HepG2 (cell line): ENCODE data around the gene KLF3. TPM values are rescaled to one million over a fixed set of nuclear protein-coding genes. Genes with fewer than 3 reads are reported as not detected.

Source experiments
- EHMT2 ChIP-seq: fragments of 200-600 bp; sonication (generic); IDR thresholded peaks from 2 replicates; pipeline ENCODE4 v1.7.0; 2017; ENCODE audit warnings: antibody characterized with exemption, low read depth, low read length, borderline replicate concordance
- HNF4G ChIP-seq, 2 experiments: sonication (generic) in 1 of 2; formaldehyde crosslinking in 1 of 2; IDR thresholded peaks; 2 replicates each; pipeline versions ENCODE4 v1.4.0 to v1.6.1; 2011 to 2020; ENCODE audit warnings: borderline replicate concordance in 2 of 2, low read depth in 2 of 2, mild to moderate bottlenecking in 2 of 2, low read length in 1 of 2, missing genetic modification reagents in 1 of 2, moderate library complexity in 1 of 2
- IRX3 ChIP-seq: sonication (generic); formaldehyde crosslinking; IDR thresholded peaks from 2 replicates; pipeline ENCODE4 v1.8.1; 2023; ENCODE audit warnings: mild to moderate bottlenecking, low read depth, missing genetic modification reagents, borderline replicate concordance
- MIER2 ChIP-seq: IDR thresholded peaks from 2 replicates; pipeline ENCODE4 v1.6.1; 2016; ENCODE audit warnings: missing biosample characterization, missing genetic modification reagents
- NAIF1 ChIP-seq: sonication (generic); formaldehyde crosslinking; IDR thresholded peaks from 2 replicates; pipeline ENCODE4 v1.5.0; 2020; ENCODE audit warnings: mild to moderate bottlenecking, missing genetic modification reagents, borderline replicate concordance
- PRPF4 ChIP-seq: fragments of 200-400 bp; formaldehyde crosslinking; IDR thresholded peaks from 2 replicates; pipeline ENCODE4 v1.6.1; 2016; ENCODE audit warnings: low read length, low read depth; ENCODE audit not compliant: poor library complexity, severe bottlenecking
- SIN3B ChIP-seq: fragments of 150-350 bp; IDR thresholded peaks from 2 replicates; pipeline ENCODE4 v1.6.1; 2014; ENCODE audit warnings: low read length
- TBX3 ChIP-seq: fragments of 450-650 bp; IDR thresholded peaks from 2 replicates; pipeline ENCODE4 v1.6.1; 2017; ENCODE audit warnings: antibody characterized with exemption, mild to moderate bottlenecking, inconsistent platforms, borderline replicate concordance
- TEAD3 ChIP-seq: optimal IDR thresholded peaks from 2 replicates; pipeline ENCODE3; 2016; ENCODE audit warnings: borderline replicate concordance
- THYN1 ChIP-seq: sonication (generic); formaldehyde crosslinking; IDR thresholded peaks from 2 replicates; pipeline ENCODE4 v1.8.1; 2023; ENCODE audit warnings: low read depth, mild to moderate bottlenecking, moderate library complexity, missing genetic modification reagents, borderline replicate concordance
- ZNF274 ChIP-seq: sonication (generic); formaldehyde crosslinking; IDR thresholded peaks from 2 replicates; pipeline ENCODE4 v1.5.1; 2020; ENCODE audit warnings: mild to moderate bottlenecking, missing genetic modification reagents
- ZNF280D ChIP-seq: sonication (generic); formaldehyde crosslinking; IDR thresholded peaks from 2 replicates; pipeline ENCODE4 v1.5.1; 2020; ENCODE audit warnings: mild to moderate bottlenecking, missing genetic modification reagents
- ZNF7 ChIP-seq: IDR thresholded peaks from 2 replicates; pipeline ENCODE4 v1.6.1; 2016; ENCODE audit warnings: missing biosample characterization, missing genetic modification reagents
- ZSCAN31 ChIP-seq: sonication (generic); formaldehyde crosslinking; IDR thresholded peaks from 2 replicates; pipeline ENCODE4 v1.5.0; 2020; ENCODE audit warnings: low read depth, mild to moderate bottlenecking, missing genetic modification reagents
- polyA plus RNA-seq, 8 experiments: library from polyadenylated mRNA; depleted of rRNA in 3 of 8; stranded (reverse) in 7 of 8; unstranded in 1 of 8; fragments of >200 nt; fragmentation: Illumina TruSeq in 4 of 8; extraction: Trizol in 4 of 8; gene quantifications; 2 replicates each; pipeline versions ENCODE4 v1.2.1 to v1.2.3, GENCODE V29; 2011 to 2016; ENCODE audit warnings: low read depth in 4 of 8, missing spikeins in 1 of 8, mixed read lengths in 1 of 8; ENCODE audit not compliant: insufficient read depth in 1 of 8
- total RNA-seq, 5 experiments: library from RNA; depleted of rRNA; stranded (reverse); fragments of >200 nt; fragmentation: Illumina TruSeq; extraction: Trizol; gene quantifications; 2 replicates each; pipeline ENCODE4 v1.2.3, GENCODE V29; 2016; ENCODE audit warnings: low read depth in 1 of 5
- TF ChIP-seq, protein P1 (sequence below): sonication (generic); formaldehyde crosslinking; IDR thresholded peaks from 2 replicates; pipeline ENCODE4 v1.5.0; 2020; ENCODE audit warnings: mild to moderate bottlenecking, missing genetic modification reagents, borderline replicate concordance
- TF ChIP-seq, protein P2 (sequence below): sonication (generic); formaldehyde crosslinking; IDR thresholded peaks from 2 replicates; pipeline ENCODE4 v1.4.0; 2020; ENCODE audit warnings: low read depth, missing genetic modification reagents

Gene KLF3
- total and polyA plus RNA-seq, 2 of the 13 experiments (the other 11 are each of a cell fraction or from before 2014, with no cell fraction given), result 29.1 to 37.8 TPM

- TF ChIP-seq NAIF1 (no peak), ZNF7 (no peak), PRPF4 (no peak), HNF4G (IDR thresholded peaks at IDR 0.05; ENCODE audit: borderline replicate concordance, low read depth, low read length) (0 out of 2 replicates have a peak, but pooled peaks have one; percentile 5), HNF4G (CRISPR knock-in tag; IDR thresholded peaks at IDR 0.05; ENCODE audit: borderline replicate concordance, low read depth) (no peak), THYN1 (no peak), MIER2 (CRISPR knock-in tag) (no peak), ZNF274 (CRISPR knock-in tag) (no peak), ZSCAN31 (CRISPR knock-in tag) (no peak), IRX3 (CRISPR knock-in tag) (no peak), TEAD3 (CRISPR knock-in tag) (peak; percentile 50), EHMT2 (no peak), TBX3 (no peak), ZNF280D (no peak), SIN3B (no peak)
- TF ChIP-seq, protein P1, sequence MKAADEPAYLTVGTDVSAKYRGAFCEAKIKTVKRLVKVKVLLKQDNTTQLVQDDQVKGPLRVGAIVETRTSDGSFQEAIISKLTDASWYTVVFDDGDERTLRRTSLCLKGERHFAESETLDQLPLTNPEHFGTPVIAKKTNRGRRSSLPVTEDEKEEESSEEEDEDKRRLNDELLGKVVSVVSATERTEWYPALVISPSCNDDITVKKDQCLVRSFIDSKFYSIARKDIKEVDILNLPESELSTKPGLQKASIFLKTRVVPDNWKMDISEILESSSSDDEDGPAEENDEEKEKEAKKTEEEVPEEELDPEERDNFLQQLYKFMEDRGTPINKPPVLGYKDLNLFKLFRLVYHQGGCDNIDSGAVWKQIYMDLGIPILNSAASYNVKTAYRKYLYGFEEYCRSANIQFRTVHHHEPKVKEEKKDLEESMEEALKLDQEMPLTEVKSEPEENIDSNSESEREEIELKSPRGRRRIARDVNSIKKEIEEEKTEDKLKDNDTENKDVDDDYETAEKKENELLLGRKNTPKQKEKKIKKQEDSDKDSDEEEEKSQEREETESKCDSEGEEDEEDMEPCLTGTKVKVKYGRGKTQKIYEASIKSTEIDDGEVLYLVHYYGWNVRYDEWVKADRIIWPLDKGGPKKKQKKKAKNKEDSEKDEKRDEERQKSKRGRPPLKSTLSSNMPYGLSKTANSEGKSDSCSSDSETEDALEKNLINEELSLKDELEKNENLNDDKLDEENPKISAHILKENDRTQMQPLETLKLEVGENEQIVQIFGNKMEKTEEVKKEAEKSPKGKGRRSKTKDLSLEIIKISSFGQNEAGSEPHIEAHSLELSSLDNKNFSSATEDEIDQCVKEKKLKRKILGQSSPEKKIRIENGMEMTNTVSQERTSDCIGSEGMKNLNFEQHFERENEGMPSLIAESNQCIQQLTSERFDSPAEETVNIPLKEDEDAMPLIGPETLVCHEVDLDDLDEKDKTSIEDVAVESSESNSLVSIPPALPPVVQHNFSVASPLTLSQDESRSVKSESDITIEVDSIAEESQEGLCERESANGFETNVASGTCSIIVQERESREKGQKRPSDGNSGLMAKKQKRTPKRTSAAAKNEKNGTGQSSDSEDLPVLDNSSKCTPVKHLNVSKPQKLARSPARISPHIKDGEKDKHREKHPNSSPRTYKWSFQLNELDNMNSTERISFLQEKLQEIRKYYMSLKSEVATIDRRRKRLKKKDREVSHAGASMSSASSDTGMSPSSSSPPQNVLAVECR, result no peak
- TF ChIP-seq, protein P2, sequence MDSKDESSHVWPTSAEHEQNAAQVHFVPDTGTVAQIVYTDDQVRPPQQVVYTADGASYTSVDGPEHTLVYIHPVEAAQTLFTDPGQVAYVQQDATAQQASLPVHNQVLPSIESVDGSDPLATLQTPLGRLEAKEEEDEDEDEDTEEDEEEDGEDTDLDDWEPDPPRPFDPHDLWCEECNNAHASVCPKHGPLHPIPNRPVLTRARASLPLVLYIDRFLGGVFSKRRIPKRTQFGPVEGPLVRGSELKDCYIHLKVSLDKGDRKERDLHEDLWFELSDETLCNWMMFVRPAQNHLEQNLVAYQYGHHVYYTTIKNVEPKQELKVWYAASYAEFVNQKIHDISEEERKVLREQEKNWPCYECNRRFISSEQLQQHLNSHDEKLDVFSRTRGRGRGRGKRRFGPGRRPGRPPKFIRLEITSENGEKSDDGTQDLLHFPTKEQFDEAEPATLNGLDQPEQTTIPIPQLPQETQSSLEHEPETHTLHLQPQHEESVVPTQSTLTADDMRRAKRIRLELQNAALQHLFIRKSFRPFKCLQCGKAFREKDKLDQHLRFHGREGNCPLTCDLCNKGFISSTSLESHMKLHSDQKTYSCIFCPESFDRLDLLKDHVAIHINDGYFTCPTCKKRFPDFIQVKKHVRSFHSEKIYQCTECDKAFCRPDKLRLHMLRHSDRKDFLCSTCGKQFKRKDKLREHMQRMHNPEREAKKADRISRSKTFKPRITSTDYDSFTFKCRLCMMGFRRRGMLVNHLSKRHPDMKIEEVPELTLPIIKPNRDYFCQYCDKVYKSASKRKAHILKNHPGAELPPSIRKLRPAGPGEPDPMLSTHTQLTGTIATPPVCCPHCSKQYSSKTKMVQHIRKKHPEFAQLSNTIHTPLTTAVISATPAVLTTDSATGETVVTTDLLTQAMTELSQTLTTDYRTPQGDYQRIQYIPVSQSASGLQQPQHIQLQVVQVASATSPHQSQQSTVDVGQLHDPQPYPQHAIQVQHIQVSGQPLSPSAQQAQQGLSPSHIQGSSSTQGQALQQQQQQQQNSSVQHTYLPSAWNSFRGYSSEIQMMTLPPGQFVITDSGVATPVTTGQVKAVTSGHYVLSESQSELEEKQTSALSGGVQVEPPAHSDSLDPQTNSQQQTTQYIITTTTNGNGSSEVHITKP (CRISPR knock-in tag), result no peak
These were observed 67.0 kb downstream of the KLF3 start (continued) for GRCh38 chr4:38730830-38731646.
